HepG2 (cell line): ENCODE measurements around the gene UNC13D. TPM values are rescaled to one million over a fixed set of nuclear protein-coding genes. Genes with fewer than 3 reads are reported as not detected.
A peak's percentile ranks its signal among the peaks of the same experiment; 100 is the strongest.

Source experiments
- BCL6 ChIP-seq: IDR thresholded peaks from 2 replicates; pipeline ENCODE4 v1.6.1; 2016; ENCODE audit warnings: missing genetic modification reagents, missing compliant biosample characterization
- CENPX ChIP-seq: sonication (generic); formaldehyde crosslinking; IDR thresholded peaks from 2 replicates; pipeline ENCODE4 v1.9.0; 2021; ENCODE audit warnings: mild to moderate bottlenecking, missing genetic modification reagents, moderate library complexity
- DMAP1 ChIP-seq: IDR thresholded peaks from 2 replicates; pipeline ENCODE4 v1.6.1; 2016
- ELF3 ChIP-seq: IDR thresholded peaks from 2 replicates; pipeline ENCODE4 v1.6.1; 2016; ENCODE audit warnings: missing genetic modification reagents, missing compliant biosample characterization
- ETV5 ChIP-seq: IDR thresholded peaks from 2 replicates; pipeline ENCODE4 v1.6.1; 2018; ENCODE audit warnings: missing biosample characterization, missing genetic modification reagents, inconsistent platforms, borderline replicate concordance
- KDM4B ChIP-seq: sonication (generic); formaldehyde crosslinking; IDR thresholded peaks from 2 replicates; pipeline ENCODE4 v1.4.0; 2020; ENCODE audit warnings: missing genetic modification reagents
- KLF9 ChIP-seq: IDR thresholded peaks from 2 replicates; pipeline ENCODE4 v1.6.1; 2016; ENCODE audit warnings: low read depth
- MAF1 ChIP-seq: sonication (generic); formaldehyde crosslinking; IDR thresholded peaks from 2 replicates; pipeline ENCODE4 v1.5.0; 2020; ENCODE audit warnings: missing genetic modification reagents, borderline replicate concordance
- ZNF3 ChIP-seq: IDR thresholded peaks from 2 replicates; pipeline ENCODE4 v1.7.0; 2017; ENCODE audit warnings: inconsistent platforms
- polyA plus RNA-seq, 8 experiments: library from polyadenylated mRNA; depleted of rRNA in 3 of 8; stranded (reverse) in 7 of 8; unstranded in 1 of 8; fragments of >200 nt; fragmentation: Illumina TruSeq in 4 of 8; extraction: Trizol in 4 of 8; gene quantifications; 2 replicates each; pipeline versions ENCODE4 v1.2.1 to v1.2.3, GENCODE V29; 2011 to 2016; ENCODE audit warnings: low read depth in 4 of 8, missing spikeins in 1 of 8, mixed read lengths in 1 of 8; ENCODE audit not compliant: insufficient read depth in 1 of 8
- total RNA-seq, 5 experiments: library from RNA; depleted of rRNA; stranded (reverse); fragments of >200 nt; fragmentation: Illumina TruSeq; extraction: Trizol; gene quantifications; 2 replicates each; pipeline ENCODE4 v1.2.3, GENCODE V29; 2016; ENCODE audit warnings: low read depth in 1 of 5
- TF ChIP-seq, protein P1 (sequence below): sonication (generic); formaldehyde crosslinking; IDR thresholded peaks from 2 replicates; pipeline ENCODE4 v1.4.0; 2020; ENCODE audit warnings: mild to moderate bottlenecking, missing genetic modification reagents, borderline replicate concordance
- TF ChIP-seq, protein P2 (sequence below): sonication (generic); formaldehyde crosslinking; IDR thresholded peaks from 2 replicates; pipeline ENCODE4 v1.5.1; 2020; ENCODE audit warnings: mild to moderate bottlenecking, missing genetic modification reagents, borderline replicate concordance
- TF ChIP-seq, protein P3 (sequence below): sonication (generic); formaldehyde crosslinking; conservative IDR thresholded peaks from 2 replicates; pipeline ENCODE4 v1.4.0; 2020; ENCODE audit warnings: missing genetic modification reagents
- TF ChIP-seq, protein P4 (sequence below): sonication (generic); formaldehyde crosslinking; IDR thresholded peaks from 2 replicates; pipeline ENCODE4 v1.4.0; 2020; ENCODE audit warnings: missing genetic modification reagents

Gene UNC13D
- total and polyA plus RNA-seq, 2 of the 13 experiments (the other 11 are each of a cell fraction or from before 2014, with no cell fraction given), result 29.7 to 42.7 TPM

DNA sequence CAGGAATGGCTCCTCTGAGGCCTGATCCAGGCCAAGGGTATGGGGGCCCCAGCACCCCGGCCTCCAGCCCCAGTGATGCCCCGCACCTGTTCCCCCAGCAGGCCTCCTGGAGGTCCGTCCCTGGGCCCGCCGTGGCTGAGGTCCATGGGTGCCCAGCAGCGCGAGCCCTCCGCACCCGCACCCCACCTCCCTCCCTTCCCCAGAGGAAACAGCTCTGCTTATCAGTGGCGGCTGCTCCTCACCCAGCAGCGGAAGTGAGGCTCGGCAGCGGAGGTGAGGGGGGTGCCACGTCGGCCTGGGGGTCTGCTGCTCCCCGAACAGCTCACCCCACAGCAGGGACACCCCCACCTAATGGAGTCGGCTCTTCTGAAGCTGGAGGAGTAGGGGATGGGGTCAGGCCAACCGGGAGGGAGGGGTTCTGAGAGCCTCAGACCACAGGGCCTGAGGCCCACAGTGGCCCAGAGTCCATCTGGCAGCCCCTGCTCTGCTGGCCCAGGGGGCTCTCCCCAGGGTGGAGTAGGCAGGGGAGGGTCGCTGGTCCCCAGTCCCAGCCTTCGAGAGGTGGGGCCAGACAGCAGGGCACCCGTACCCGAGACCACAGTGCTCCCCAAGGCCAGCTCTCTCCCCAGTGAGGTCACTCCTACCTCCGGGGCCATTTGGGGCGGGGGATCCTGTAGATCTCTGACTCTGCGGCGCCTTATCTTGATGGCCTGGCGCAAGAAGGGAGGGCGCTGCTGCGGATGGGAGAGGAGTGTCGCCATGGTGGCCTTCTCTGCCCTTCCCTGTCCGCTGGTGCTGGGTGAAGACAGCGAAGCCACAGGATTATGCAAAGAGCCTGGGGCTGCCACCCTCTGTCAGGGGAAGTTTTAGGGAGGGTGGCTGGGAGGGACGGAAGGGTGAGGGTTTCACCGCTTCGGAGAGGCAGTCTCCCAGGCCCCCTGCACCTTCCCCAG lies at the start of gene UNC13D (continued):
- TF ChIP-seq, protein P1, sequence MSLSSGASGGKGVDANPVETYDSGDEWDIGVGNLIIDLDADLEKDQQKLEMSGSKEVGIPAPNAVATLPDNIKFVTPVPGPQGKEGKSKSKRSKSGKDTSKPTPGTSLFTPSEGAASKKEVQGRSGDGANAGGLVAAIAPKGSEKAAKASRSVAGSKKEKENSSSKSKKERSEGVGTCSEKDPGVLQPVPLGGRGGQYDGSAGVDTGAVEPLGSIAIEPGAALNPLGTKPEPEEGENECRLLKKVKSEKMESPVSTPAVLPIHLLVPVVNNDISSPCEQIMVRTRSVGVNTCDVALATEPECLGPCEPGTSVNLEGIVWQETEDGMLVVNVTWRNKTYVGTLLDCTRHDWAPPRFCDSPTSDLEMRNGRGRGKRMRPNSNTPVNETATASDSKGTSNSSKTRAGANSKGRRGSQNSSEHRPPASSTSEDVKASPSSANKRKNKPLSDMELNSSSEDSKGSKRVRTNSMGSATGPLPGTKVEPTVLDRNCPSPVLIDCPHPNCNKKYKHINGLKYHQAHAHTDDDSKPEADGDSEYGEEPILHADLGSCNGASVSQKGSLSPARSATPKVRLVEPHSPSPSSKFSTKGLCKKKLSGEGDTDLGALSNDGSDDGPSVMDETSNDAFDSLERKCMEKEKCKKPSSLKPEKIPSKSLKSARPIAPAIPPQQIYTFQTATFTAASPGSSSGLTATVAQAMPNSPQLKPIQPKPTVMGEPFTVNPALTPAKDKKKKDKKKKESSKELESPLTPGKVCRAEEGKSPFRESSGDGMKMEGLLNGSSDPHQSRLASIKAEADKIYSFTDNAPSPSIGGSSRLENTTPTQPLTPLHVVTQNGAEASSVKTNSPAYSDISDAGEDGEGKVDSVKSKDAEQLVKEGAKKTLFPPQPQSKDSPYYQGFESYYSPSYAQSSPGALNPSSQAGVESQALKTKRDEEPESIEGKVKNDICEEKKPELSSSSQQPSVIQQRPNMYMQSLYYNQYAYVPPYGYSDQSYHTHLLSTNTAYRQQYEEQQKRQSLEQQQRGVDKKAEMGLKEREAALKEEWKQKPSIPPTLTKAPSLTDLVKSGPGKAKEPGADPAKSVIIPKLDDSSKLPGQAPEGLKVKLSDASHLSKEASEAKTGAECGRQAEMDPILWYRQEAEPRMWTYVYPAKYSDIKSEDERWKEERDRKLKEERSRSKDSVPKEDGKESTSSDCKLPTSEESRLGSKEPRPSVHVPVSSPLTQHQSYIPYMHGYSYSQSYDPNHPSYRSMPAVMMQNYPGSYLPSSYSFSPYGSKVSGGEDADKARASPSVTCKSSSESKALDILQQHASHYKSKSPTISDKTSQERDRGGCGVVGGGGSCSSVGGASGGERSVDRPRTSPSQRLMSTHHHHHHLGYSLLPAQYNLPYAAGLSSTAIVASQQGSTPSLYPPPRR, result no peak
- TF ChIP-seq MAF1 (no peak), ETV5 (CRISPR knock-in tag) (peak; percentile 74; the same call in 1 of the 2 replicates), CENPX (CRISPR knock-in tag) (no peak), ZNF3 (CRISPR knock-in tag) (no peak), ELF3 (CRISPR knock-in tag) (peak; percentile 30; the same call in 1 of the 2 replicates), KDM4B (CRISPR knock-in tag) (0 out of 2 replicates have a peak, but pooled peaks have one; percentile 8), BCL6 (CRISPR knock-in tag) (no peak), DMAP1 (CRISPR knock-in tag) (peak; percentile 53; the same call in 1 of the 2 replicates), KLF9 (CRISPR knock-in tag) (no peak)
- TF ChIP-seq, protein P2, sequence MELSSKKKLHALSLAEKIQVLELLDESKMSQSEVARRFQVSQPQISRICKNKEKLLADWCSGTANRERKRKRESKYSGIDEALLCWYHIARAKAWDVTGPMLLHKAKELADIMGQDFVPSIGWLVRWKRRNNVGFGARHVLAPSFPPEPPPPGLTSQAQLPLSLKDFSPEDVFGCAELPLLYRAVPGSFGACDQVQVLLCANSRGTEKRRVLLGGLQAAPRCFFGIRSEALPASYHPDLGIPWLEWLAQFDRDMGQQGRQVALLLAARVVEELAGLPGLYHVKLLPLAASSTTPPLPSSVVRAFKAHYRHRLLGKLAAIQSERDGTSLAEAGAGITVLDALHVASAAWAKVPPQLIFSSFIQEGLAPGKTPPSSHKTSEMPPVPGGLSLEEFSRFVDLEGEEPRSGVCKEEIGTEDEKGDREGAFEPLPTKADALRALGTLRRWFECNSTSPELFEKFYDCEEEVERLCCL (CRISPR knock-in tag), result no peak; the same call in 1 of the 2 replicates
- TF ChIP-seq, protein P3, sequence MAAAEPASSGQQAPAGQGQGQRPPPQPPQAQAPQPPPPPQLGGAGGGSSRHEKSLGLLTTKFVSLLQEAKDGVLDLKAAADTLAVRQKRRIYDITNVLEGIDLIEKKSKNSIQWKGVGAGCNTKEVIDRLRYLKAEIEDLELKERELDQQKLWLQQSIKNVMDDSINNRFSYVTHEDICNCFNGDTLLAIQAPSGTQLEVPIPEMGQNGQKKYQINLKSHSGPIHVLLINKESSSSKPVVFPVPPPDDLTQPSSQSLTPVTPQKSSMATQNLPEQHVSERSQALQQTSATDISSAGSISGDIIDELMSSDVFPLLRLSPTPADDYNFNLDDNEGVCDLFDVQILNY (CRISPR knock-in tag), result no peak; the same call in 1 of the 2 replicates
- TF ChIP-seq, protein P4, sequence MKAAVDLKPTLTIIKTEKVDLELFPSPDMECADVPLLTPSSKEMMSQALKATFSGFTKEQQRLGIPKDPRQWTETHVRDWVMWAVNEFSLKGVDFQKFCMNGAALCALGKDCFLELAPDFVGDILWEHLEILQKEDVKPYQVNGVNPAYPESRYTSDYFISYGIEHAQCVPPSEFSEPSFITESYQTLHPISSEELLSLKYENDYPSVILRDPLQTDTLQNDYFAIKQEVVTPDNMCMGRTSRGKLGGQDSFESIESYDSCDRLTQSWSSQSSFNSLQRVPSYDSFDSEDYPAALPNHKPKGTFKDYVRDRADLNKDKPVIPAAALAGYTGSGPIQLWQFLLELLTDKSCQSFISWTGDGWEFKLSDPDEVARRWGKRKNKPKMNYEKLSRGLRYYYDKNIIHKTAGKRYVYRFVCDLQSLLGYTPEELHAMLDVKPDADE (CRISPR knock-in tag), result no peak
